ENCODE data around the gene HSF4.

HSF4 gene

DNA sequence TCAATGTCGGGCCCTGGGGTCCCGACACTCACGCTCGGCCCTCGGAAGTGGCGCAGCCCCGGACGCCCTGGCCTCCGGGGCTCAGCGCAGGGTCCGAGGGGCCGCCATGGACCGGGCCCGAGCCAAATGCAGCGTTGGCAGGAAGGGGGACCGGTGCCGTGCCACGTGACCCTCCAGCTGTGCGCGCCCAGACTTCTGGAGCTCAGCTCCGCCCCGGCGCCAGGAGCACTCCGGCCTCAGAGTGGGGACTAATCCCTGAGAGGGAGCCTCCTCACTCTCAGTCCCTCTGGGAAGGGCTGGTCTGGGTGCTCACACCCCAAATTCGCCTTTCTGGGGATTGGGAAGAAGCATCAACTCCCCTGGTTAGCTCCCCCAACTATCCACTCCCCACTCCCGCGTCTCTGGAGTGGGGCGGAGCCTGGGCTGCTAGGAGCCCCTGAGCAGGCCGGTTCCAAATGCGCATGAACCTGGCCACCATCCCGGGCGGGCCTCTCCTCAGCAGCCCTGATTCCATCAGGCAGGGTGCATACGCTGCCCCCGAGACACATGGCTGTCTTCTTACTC, 13.6 kb upstream of the HSF4 start, which contains the start of gene B3GNT9:
B3GNT9 (minus strand) TSS at position 166 of the 564 bp plus-strand sequence. CDS start 513 bp downstream, outside the sequence.
- DNase-seq, result no peak

DNA sequence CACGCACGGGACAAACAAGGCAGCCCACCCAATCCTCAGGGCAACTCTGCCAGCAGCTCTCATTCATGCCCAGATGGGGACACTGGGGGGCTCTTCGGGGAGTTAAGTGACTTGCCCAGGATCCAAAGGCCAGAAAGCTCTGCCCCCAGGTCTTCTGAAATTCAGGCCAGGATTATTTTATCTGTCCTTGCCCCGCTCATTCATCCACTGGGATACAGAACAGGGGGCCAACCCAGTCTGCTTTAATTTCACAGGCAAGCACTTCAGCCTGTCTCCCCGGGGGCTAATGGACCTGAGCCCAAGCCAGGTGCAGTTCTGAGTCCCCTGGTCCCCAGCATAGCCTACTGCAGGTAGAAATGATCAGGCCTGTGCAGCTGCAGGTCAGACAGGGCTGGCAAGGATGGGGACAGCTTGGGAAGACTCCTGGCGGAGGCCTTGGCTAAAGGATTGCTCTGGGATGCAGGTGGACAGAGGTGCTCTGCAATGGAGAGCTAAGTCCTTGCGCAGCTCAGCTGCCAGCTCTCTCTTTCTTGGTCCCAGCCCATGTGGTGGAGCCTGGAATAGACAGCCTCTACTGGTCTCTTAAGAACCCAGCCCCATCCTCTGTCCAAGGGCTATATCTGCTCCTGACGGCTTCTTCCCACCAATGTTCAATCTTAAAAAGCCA, 13.0 kb upstream of the HSF4 start:
- DNase-seq, result no peak

DNA sequence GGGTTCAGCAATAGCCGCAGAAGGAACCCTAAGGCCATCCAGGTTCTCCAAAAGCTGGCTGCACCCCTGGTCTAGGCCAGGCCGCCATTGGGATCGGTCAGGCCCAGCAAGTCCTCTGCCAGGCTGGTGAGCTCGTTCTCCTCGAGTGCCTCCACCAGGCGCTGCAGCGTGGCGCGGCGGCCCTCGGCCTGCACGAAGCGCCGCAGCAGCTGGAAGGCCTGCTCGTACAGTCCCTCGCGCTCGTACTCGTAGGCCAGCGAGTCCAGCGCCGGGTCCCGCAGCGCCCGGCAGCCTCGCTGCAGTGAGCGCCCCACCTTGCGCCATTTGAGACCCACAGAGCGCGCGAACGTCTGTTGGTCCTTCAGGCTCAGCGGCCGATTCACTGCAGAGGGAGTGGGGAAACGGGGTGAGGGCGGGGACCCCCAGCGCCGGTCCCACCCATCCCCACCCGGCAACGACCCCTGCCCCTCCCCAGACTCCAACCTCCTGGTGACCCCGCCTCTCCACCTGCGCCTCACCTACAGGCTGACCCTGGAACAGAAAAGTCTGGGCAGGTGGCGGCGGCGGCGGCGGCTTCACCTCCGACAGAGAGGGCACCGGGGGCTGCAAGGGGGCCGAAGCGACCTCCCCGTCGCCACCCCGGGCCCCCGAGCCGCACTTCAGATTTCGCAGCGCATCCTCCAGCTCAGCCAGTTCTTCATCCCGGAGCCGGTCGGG, 9.8 kb upstream of the HSF4 start:
- DNase-seq, result no peak

DNA sequence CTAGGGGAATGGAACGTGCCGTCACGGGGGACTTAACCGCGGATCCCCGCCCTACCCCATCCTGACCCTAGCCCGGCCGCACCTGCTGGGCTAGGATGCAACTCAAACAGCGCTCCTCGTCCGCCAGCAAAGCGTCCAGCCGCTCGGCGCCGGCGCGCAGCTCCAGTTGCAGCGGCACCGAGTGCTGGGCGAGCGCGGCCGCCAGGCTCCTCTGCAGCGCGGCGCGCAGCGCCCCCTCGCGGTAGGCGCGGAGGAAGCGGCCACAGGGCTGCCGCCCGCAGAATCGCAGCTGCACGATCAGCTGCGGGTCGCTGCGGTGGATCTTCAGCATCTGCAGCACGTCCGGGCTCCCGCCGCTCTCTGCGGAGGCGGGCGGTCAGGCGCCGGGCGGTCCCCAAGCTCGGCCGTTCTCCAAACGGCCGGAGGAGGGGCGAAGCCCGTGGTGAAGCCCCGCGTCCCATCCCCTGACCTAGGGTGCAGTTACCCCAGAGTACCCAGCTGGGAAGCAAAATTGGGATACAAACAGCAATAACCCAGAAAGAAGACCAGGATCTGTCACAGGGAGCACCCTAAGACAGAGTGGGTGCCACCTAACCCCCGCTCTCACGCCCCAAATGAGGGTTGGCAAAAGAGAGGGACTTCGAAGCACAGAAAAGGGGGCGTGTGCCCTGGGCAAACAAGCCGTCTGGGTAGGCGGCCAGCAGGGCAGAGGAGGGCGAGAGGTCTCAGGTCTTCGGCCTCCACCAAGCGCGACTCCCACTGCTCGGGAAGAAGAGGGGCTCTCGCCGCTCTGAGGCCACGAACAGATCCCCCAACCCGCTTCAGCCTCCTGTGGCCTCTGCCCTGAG, 9.0 kb upstream of the HSF4 start:
- peak; percentile 47 for DNase-seq

DNA sequence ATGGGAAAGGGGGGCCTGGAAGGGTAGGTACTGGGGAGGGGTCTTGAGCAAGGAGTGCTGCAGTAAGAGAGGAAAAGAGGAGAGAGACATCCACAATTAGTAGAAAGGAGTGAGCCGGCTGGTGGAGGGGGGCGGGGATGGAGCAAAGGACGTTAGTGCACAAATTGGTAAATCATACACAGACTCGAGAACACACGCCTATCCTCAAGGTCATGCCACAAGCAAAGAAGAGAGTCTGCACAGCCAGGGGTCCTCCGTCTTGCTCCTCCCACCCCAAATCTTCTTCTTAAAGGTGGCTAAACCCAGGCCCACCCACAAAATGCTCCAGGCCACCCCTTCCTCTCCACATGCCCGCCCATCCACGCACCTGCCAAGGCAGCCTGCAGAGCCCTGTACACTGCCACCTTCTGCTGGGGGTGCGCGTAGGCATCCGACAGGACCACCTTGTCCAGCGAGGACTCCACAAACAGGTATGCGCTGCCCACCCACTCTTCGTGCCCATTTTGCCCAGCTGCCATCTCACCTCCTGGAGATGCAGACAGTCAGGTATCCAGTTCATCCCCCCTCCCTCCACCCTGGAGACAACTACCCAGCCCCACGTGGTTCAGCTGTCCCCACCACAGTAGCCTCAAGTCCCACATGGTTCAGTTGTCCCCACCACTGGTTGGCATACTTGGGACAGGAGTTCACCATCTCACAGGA, 8.3 kb upstream of the HSF4 start:
- DNase-seq, result no peak

DNA sequence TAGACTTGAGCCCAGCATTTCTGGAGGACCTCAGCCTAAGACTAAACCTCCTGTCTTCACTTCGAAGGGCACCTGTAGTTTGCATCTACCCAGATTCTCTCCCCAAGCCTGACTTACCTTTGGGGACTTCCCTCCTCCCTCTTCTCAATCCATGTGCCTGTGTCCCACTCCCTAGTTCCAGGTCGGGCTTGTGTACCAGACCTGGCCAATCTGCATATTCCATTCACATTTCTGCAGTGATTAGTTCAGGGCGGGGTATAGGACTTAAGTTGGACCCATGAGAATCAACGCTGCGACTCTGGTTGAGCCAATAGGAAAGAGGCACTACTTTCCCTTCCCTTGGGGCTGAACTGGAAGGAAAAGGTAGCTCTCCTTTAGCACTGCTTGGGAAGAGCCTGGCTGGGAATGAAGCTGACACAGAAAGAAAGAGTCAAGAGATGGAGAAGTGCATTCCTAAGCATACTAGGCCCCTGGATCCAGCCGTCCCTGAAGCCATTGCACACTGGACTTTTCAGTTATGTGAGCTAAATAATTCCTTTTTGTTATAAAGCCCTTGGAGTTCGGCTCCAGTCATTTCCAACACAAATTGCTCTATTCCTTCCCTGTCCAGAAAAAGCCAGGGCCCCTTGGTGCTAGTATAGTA, 7.3 kb upstream of the HSF4 start:
- DNase-seq, result no peak

DNA sequence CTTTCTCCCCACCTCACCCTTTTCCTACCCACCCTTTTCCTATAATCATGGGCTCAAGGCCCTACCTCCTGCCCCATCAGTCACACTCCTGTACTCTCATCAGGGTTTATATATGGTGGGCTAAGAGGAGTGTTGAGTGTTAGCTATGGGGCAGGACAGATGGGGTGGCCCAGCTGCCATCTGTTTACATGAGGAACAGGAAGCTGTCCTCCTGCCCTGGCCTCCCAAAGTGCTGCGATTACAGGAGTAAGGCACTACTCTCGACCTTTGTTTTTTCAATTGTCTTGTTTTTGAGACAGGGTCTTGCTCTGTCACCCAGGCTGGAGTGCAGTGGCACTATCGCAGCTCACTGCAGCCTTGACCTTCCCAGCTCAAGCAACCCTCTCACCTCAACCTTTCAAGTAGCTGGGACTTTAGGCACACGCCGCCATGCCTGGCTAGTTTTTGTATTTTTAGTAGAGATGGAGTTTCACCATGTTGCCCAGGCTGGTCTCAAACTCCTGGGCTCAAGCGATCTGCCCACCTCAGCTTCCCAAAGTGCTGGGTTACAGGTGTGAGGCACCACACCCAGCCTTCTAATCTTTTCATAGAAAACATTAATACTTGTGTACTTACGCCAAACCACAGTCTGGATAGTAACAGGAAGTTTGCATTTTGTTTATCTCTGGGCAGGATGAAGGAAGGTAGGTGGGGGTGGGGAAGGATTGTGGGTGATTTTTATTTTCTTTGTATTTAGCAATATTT, 6.5 kb upstream of the HSF4 start:
- DNase-seq, result no peak

DNA sequence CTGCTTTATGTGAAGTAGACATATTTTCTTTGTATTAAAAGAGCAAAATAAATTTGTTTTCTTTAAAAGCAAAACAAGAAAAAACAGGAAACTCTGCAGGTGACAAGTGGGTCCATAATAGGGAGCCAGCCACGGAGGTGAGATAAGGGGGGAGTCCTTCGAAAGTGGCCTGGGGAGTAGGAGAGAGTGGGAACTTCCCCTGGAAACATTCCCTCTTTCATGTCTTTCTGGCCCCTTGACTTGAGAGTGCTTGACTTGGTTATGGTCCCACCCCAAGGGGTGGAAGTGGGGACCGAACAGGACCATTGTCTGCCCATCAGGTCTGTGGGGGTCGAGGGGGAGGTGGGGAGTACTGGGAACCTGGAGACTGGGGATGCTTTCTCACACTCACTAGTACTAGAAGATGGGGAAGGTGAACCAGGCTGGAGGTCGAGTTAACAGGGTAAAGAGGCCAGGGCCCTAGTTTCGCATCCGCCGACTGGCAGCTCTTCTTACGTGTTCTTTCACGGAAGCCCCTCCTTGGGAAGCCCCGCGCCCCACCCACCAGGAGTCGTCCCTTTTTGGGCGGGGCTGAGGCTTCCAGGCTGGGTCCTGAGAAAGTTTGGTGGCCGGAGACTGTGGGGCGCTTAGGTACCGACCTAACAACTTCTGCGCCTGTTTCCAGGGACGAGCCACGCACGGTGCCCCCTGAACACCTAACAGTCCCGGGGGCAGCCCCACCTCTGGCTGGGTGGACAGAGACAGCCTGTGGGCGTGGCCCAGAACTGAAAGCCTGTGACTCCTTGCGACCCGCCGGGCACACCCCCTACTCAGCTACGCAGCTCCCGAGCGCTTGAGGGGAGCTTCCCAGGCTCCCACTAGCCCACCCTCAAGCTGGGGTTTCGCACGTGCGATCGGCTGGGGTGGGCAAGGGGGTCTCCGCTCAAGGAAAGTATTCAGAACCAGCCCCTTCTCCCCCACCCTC, 5.6 kb upstream of the HSF4 start:
- no peak for DNase-seq

DNA sequence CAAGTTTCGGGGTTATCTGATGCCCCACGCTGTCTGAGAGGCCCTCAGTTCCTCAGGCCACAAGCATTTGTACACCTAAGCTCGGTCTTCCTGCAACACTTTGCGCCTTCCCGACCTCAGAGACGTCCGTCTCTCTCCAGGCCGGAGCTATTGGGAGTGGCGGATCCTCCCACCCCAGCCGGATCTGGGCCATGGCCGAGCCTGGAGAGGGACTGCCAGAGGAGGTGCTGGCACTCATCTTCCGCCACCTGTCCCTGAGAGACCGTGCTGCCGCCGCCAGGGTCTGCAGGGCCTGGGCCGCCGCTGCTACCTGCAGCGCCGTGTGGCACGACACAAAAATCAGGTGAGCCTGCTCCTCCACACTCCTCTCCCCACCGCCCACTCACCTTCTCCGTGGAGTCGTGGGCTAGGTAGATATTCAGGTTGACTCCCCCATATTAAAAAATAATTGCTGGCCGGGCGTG, 2.9 kb upstream of the HSF4 start:
- DNase-seq, result no peak

DNA sequence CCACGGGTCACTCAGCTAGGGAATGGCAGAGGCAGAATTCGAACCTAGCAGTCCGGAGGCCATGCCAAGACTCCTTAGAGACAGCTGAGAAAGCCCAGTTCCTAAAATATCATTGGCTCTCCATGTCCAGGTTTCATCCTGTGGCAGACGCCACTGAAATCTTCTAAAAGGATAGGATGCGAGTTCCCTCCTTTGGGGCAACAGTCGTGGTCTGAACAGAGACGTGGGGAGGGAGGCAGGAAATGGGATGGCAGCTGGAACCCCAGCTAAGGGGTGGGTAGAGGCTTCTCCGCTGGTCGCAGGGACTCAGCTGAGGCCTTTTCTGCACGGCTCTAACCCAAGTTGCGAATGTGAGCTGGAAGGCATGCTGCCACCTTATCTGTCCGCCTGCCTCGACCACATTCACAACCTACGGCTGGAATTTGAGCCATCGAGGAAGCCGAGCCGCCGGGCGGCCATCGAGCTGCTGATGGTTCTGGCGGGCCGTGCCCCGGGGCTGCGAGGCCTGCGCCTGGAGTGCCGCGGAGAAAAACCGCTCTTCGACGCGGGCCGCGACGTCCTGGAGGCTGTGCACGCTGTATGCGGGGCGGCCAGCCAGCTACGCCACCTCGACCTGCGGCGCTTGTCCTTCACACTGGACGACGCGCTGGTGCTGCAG, 1.9 kb upstream of the HSF4 start:
- DNase-seq, result no peak

DNA sequence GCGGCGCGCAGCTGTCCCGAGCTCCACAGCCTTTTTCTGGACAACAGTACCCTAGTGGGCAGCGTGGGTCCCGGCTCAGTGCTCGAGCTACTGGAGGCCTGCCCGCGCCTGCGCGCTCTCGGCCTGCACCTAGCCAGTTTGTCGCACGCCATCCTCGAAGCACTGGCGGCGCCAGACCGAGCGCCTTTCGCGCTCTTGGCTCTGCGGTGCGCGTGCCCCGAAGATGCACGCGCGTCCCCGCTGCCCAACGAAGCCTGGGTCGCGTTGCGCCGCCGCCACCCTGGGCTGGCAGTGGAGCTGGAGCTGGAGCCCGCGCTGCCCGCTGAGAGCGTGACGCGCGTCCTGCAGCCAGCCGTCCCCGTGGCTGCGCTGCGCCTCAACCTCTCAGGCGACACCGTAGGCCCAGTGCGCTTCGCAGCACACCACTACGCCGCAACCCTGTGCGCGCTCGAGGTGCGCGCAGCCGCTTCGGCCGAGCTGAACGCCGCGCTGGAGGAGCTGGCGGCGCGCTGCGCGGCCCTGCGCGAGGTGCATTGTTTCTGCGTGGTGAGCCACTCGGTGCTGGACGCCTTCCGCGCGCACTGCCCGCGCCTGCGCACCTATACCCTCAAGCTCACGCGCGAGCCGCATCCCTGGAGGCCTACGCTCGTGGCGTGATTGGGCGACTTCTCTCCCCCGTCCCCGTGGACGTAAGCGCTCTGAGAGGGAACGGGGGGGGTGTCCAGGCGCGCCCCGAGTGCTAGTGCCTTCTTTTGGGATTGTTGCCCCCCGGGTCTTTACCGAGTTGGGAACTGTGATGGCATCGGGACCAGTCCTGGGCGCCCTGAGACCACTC, 1.2 kb upstream of the HSF4 start:
- DNase-seq, result no peak

DNA sequence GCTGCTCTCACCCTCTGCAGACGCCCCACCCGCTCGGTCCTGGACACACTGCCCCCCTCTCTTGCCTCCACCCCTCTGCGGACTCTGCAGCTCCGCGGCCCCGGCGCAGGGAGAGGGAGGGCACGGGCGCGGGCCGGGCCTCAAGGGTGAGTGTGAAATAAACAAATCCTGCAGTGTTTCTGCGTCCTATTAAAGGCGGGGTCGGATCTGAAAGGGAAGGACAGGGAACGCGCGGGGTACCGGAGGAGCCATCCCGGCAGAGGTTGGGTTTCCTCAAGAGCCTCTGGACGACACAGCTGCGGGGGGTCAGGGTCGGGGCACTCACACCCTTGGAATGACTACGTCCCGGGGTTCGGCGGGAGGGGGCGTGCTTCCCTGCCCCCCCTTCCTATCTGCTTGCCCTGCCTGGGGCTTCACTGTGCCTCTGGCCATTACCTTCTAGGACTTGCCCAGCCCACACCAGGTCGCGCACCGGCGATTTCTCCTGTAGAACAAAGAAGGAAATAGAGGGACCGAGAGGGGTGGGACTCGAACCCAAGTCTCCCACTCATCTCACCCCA, 466 bp upstream of the HSF4 start:
- DNase-seq, result no peak

DNA sequence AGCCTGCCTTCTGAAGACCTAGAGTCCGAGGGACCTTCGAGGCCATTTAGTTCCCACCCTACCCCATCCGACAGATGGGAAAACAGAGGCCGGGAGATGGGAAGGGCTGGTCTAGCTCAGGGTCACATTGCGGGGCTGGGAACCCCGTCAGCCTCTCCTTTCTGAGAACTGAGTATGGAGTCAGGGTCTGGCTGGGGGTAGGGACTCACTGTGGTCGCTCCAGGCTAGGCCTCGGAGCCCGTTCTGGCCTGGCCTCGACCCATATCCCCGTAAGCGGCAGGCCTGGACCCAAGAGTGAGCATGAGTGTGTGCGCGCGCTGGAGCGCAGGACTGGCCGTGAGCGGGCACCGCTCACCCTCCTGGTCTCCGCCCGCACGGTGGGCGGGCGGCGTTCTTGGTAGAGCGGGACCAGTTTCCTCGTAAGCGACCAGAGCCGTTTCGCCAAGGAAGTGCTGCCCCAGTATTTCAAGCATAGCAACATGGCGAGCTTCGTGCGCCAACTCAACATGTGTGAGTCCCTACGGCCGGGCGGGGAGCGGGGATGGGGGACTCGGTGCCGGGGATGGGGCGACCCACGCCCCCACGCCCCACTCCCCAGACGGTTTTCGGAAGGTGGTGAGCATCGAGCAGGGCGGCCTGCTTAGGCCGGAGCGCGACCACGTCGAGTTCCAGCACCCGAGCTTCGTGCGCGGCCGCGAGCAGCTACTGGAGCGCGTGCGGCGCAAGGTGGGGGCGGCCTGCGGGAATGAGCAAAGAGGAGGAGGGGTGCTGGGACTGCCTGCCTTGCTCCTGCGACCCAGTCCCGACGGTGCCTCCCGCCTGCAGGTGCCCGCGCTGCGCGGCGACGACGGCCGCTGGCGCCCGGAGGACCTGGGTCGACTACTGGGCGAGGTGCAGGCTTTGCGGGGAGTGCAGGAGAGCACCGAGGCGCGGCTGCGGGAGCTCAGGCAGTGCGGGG, 855 bp downstream of the HSF4 start:
- no peak for DNase-seq

DNA sequence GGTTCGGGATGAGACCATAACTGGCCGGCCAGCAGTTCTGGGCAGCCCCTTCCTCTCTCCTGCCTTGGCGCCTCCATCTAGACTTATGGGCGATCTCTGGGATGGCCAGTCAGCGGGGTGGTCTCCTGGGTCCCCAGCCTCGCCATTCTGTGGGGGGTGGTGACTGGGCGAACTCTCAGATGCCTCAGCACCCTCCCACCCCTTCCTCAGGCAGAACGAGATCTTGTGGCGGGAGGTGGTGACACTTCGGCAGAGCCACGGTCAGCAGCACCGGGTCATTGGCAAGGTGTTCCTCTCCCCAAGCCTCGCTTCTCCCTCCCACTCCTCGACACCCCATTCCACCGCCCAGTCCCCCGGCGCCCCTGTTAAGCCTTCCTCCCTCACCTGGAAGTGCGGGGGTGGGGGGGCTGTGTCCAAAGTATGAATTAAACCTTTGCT, 1.6 kb downstream of the HSF4 start:
- DNase-seq, result no peak

DNA sequence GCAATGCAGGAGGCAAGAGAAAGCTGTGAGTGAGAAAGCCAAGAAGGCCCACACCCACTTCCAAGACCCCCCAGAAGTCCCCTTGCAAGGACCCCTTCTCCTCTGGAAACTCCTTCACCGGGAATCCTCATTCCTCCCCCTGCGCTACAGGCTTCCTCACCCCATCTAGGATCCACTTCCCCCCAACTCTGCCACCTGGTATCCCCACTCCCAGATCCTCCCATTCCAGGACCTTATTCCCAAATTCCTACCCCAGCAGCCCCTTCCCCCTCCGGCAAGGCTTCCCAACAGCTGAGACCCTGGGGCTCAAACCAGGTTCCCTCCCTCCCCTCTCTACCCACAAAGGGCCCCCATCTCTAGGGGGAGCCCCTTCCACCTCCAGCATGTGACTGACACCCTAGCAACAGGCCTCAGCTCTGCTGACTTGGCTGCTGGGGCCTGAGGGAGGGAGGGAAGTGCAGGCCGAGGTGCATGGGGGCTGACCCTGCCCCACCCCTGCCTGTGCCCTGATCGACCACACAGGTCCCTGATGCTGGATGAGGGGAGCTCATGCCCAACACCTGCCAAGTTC, 2.1 kb downstream of the HSF4 start:
- no peak for DNase-seq

DNA sequence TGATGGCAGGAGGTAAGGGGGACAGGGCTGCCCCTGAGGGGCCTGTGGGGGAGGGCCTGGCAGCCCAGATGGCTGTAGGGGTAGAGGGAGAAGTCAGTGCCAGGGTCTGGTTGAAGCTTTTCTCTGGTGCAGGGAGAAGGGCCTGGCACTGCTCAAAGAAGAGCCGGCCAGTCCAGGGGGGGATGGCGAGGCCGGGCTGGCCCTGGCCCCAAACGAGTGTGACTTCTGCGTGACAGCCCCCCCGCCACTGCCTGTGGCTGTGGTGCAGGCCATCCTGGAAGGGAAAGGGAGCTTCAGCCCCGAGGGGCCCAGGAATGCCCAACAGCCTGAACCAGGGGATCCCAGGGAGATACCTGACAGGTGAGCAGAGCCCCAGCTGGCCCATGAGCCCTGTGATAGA, 3.0 kb downstream of the HSF4 start:
- no peak for DNase-seq

DNA sequence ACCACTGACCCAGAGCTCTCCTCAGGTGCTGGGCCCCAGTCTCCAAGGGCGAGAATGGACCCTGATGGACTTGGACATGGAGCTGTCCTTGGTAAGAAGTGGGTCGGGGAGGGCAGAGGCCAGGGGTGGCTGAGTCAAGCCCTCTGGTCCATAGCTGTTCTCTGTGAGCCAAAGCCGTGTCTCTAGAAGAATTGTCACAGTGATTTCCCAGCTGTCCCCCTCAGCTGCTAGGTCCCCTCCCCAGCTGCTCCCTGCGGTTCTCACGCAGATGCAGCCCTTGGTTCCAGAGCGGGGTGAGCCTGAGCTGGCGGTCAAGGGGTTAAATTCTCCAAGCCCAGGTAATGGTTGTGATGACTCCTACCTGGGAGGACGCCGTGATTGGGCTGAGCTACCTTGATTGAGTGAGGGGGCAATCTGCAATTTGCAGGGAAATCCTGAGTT, 4.5 kb downstream of the HSF4 start:
- no peak for DNase-seq
